ENCODE measurements around the gene ARHGAP30.

DNA sequence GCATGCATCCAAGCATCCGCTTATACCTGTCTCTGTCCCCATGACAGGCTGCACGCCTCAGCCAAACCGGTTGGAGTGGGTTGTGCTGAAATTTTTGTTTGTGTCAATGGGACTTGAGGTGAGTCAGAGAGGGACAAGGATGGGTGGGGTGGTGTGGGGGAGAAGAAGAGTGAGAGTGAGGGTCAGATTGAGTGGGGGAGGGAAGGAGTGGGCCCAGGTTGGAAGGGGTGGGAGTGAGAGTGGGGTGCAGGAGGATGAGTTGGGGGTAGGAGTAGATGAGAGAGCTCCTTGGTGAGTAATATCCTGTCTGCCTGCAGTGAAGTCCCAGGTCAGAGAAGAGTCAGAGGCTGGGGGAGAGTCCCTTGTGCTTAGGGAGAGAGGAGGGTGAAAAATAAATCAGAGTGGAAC is 22.9 kb upstream of the ARHGAP30 start:
- TF ChIP-seq, protein P1, sequence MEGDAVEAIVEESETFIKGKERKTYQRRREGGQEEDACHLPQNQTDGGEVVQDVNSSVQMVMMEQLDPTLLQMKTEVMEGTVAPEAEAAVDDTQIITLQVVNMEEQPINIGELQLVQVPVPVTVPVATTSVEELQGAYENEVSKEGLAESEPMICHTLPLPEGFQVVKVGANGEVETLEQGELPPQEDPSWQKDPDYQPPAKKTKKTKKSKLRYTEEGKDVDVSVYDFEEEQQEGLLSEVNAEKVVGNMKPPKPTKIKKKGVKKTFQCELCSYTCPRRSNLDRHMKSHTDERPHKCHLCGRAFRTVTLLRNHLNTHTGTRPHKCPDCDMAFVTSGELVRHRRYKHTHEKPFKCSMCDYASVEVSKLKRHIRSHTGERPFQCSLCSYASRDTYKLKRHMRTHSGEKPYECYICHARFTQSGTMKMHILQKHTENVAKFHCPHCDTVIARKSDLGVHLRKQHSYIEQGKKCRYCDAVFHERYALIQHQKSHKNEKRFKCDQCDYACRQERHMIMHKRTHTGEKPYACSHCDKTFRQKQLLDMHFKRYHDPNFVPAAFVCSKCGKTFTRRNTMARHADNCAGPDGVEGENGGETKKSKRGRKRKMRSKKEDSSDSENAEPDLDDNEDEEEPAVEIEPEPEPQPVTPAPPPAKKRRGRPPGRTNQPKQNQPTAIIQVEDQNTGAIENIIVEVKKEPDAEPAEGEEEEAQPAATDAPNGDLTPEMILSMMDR (IDR thresholded peaks at IDR 0.05), result no peak
- no peak for TF ChIP-seq POLR2A (IDR thresholded peaks at IDR 0.05)

Measured in ovary (tissue), 3 donors.